Measurements from ENCODE around the gene UCHL1. TPM values are rescaled to one million over a fixed set of nuclear protein-coding genes. Genes with fewer than 3 reads are reported as not detected.

UCHL1 gene
- total RNA-seq, 4 donors from 2014 or later: 14.6 to 202 (median 35.6) TPM

- peak within 1 kb of the TSS; percentile 87 to 94 (median 90) for H3K27ac ChIP-seq
- in situ Hi-C loops (cut with MboI; ENCODE audit: low pct_ligation_motif_present in 1 of 4, low pct_unique_long_range_greater_than_20kb in 1 of 4, low sequenced_read_pairs in 3 of 4) (loop anchor here in 3 of 4 donors (10.0 to 25.0 kb wide), 3 partner anchors 227 to 289 kb away; no protein-coding TSS in a partner anchor), intact Hi-C loops (cut with DNase I; ENCODE audit: low total_unique reads) (loop anchor here (2.0 to 10.0 kb wide), 3 partner anchors 89 to 283 kb away; no protein-coding TSS in a partner anchor)
- WGBS, 2 donors (ENCODE audit: low coverage in 1 of 2): 0 to 1% methylated on average over 1 to 53 of the region's 71 CpGs
- no peaks in the 10 kb centered on the region for H3K27me3 ChIP-seq
- peak; percentile 95 for DNase-seq
- peak; percentile 88 to 97 (median 95) for TF ChIP-seq POLR2AphosphoS5 (IDR thresholded peaks at IDR 0.05)
- TF ChIP-seq POLR2A (IDR thresholded peaks at IDR 0.05): peak; percentile 86
- TF ChIP-seq EP300 (IDR thresholded peaks at IDR 0.05; ENCODE audit: low read depth): no peak
- peak; percentile 60 to 87 (median 79) for TF ChIP-seq CTCF (IDR thresholded peaks at IDR 0.05)
- H3K9me3 ChIP-seq: no peaks in the 10 kb centered on the region
- H3K4me3 ChIP-seq: peak within 1 kb of the TSS; percentile 79 to 89 (median 86)
- peaks cover 4 to 51% (median 25%) of the 10 kb centered on the region in 4 donors for H3K4me1 ChIP-seq
- H3K36me3 ChIP-seq: no peaks in the 10 kb centered on the region
Observed at GRCh38 chr4:41214136-41214824, 42.4 kb upstream of the UCHL1 start, which contains the start of gene APBB2. Gene APBB2, minus strand, starts transcription at chr4:41214542. Its CDS starts 181,288 bp downstream, at chr4:41033254.

GRCh38 chr4:41214825-41215146, 41.9 kb upstream of the UCHL1 start:
- Histone ChIP-seq H3K4me3 (peak overlapping the region in 3 of 4 donors; percentile 79 to 89 (median 87)), H3K27me3 (no peaks in the 10 kb centered on the region), H3K27ac (peak overlapping the region; percentile 87 to 94 (median 90)), H3K9me3 (no peaks in the 10 kb centered on the region), H3K36me3 (no peaks in the 10 kb centered on the region), H3K4me1 (peaks cover 4 to 45% (median 25%) of the 10 kb centered on the region in 4 donors)
- TF ChIP-seq CTCF (IDR thresholded peaks at IDR 0.05) (peak in 1 of 5 experiments; percentile 25), POLR2AphosphoS5 (IDR thresholded peaks at IDR 0.05) (no peak)
- intact Hi-C loops (cut with DNase I; ENCODE audit: low total_unique reads): loop anchor here (2.0 to 10.0 kb wide), 4 partner anchors 72 to 284 kb away; no protein-coding TSS in a partner anchor
- in situ Hi-C loops (cut with MboI; ENCODE audit: low pct_ligation_motif_present in 1 of 4, low pct_unique_long_range_greater_than_20kb in 1 of 4, low sequenced_read_pairs in 3 of 4): loop anchor here (5.0 to 25.0 kb wide), 6 partner anchors 227 to 290 kb away; no protein-coding TSS in a partner anchor
- WGBS, 2 donors (ENCODE audit: low coverage in 1 of 2): 22 to 30% methylated on average over 2 to 8 of the region's 8 CpGs
- no peak for DNase-seq

GRCh38 chr4:41215155-41215554, 41.6 kb upstream of the UCHL1 start:
- intact Hi-C loops (cut with DNase I; ENCODE audit: low total_unique reads): loop anchor here (2.0 to 10.0 kb wide), 4 partner anchors 73 to 284 kb away; no protein-coding TSS in a partner anchor
- Histone ChIP-seq H3K27ac (peak overlapping the region; percentile 87 to 94 (median 90)), H3K4me1 (peaks cover 4 to 42% (median 24%) of the 10 kb centered on the region in 4 donors), H3K27me3 (no peaks in the 10 kb centered on the region), H3K4me3 (peak overlapping the region in 1 of 4 donors; percentile 89), H3K36me3 (no peaks in the 10 kb centered on the region), H3K9me3 (no peaks in the 10 kb centered on the region)
- TF ChIP-seq EP300 (IDR thresholded peaks at IDR 0.05; ENCODE audit: low read depth): no peak
- DNase-seq: no peak
- 60% methylated on average over 1 to 9 of the region's 9 CpGs for WGBS, 2 donors (ENCODE audit: low coverage in 1 of 2)
- in situ Hi-C loops (cut with MboI; ENCODE audit: low pct_ligation_motif_present in 1 of 4, low pct_unique_long_range_greater_than_20kb in 1 of 4, low sequenced_read_pairs in 3 of 4): loop anchor here (5.0 to 25.0 kb wide), 6 partner anchors 228 to 290 kb away; no protein-coding TSS in a partner anchor

- H3K27ac ChIP-seq: peak overlapping the region; percentile 87 to 94 (median 90)
- 16% methylated on average over 8 of the region's 8 CpGs; no CpG with 5 or more reads in 1 of the 2 donors for WGBS, 2 donors (ENCODE audit: low coverage in 1 of 2)
- H3K4me3 ChIP-seq: peak overlapping the region; percentile 16 to 75 (median 41)
- TF ChIP-seq CTCF (IDR thresholded peaks at IDR 0.05) (no peak), POLR2AphosphoS5 (IDR thresholded peaks at IDR 0.05) (no peak), EP300 (IDR thresholded peaks at IDR 0.05; ENCODE audit: low read depth) (no peak), POLR2A (IDR thresholded peaks at IDR 0.05) (no peak)
- in situ Hi-C loops (cut with MboI; ENCODE audit: low pct_ligation_motif_present in 1 of 4, low pct_unique_long_range_greater_than_20kb in 1 of 4, low sequenced_read_pairs in 3 of 4): loop anchor here (5.0 to 25.0 kb wide), 6 partner anchors 229 to 291 kb away; no protein-coding TSS in a partner anchor
- no peak for DNase-seq
- H3K4me1 ChIP-seq: peaks cover 4 to 38% (median 23%) of the 10 kb centered on the region in 4 donors
- intact Hi-C loops (cut with DNase I; ENCODE audit: low total_unique reads): loop anchor here (2.0 to 10.0 kb wide), 4 partner anchors 74 to 285 kb away; no protein-coding TSS in a partner anchor
- no peaks in the 10 kb centered on the region for H3K36me3 ChIP-seq
- no peaks in the 10 kb centered on the region for H3K27me3 ChIP-seq
- no peaks in the 10 kb centered on the region for H3K9me3 ChIP-seq
Observed at GRCh38 chr4:41215969-41216293, 40.8 kb upstream of the UCHL1 start.
